Nephron (organoid): ENCODE measurements around the gene ULK2.
"Not testable (repeated sequence)": the region's sequence is repeated elsewhere in the genome, so short reads cannot be mapped to it uniquely, and the experiment has no call there.

ENCODE experiments used
- H3K27ac Mint-ChIP-seq, 3 experiments: 2 replicates each; pipeline ENCODE4 v1.8.0; 2020; ENCODE audit warnings: mixed read lengths in 3 of 3, mild to moderate bottlenecking in 2 of 3, moderate library complexity in 1 of 3
- H3K27me3 Mint-ChIP-seq: 2 replicates; pipeline ENCODE4 v1.8.0; 2021; ENCODE audit warnings: low read depth, mild to moderate bottlenecking, moderate library complexity, mixed read lengths
- H3K36me3 Mint-ChIP-seq: 2 replicates; pipeline ENCODE4 v1.8.0; 2020; ENCODE audit warnings: low read depth, mixed read lengths
- H3K4me1 Mint-ChIP-seq: 2 replicates; pipeline ENCODE4 v1.8.0; 2020; ENCODE audit warnings: mixed read lengths
- H3K4me3 Mint-ChIP-seq, 3 experiments: 2 replicates each; pipeline ENCODE4 v1.8.0; 2020; ENCODE audit warnings: mild to moderate bottlenecking in 3 of 3, mixed read lengths in 3 of 3, moderate library complexity in 2 of 3
- H3K9me3 Mint-ChIP-seq: 2 replicates; pipeline ENCODE4 v1.8.0; 2020; ENCODE audit warnings: mixed read lengths
- CTCF ChIP-seq, 3 experiments: fragments of 200-600 bp; sonication (generic); IDR thresholded peaks; one replicate each; pipeline ENCODE4 v1.5.0; 2021; ENCODE audit warnings: antibody characterized with exemption in 3 of 3; ENCODE audit not compliant: unreplicated experiment in 3 of 3

The ULK2 gene

GRCh38 chr17:19769946-19770652, 97.6 kb downstream of the ULK2 start:
- no peak for TF ChIP-seq CTCF (IDR thresholded peaks at IDR 0.05; ENCODE audit: unreplicated experiment in 3 of 3)
- Mint-ChIP-seq H3K27me3 (no peaks in the 10 kb centered on the region), H3K4me1 (peaks cover 16% of the 10 kb centered on the region), H3K9me3 (no peaks in the 10 kb centered on the region), H3K36me3 (peaks cover 17% of the 10 kb centered on the region), H3K27ac (peak overlapping the region in 2 of 3 experiments; percentile 42 to 69), H3K4me3 (no peak overlapping the region)

- no peaks in the 10 kb centered on the region for H3K27me3 Mint-ChIP-seq
- no peaks in the 10 kb centered on the region for H3K9me3 Mint-ChIP-seq
- H3K36me3 Mint-ChIP-seq: peaks cover 12% of the 10 kb centered on the region
- H3K4me1 Mint-ChIP-seq: peaks cover 16% of the 10 kb centered on the region
- H3K27ac Mint-ChIP-seq: no peak overlapping the region
- H3K4me3 Mint-ChIP-seq: no peak overlapping the region
- TF ChIP-seq CTCF (IDR thresholded peaks at IDR 0.05; ENCODE audit: unreplicated experiment in 3 of 3): no peak
Observed at GRCh38 chr17:19768046-19768782, 99.5 kb downstream of the ULK2 start.

GRCh38 chr17:19766421-19767270, 101.1 kb downstream of the ULK2 start:
- Mint-ChIP-seq H3K36me3 (peaks cover 5% of the 10 kb centered on the region), H3K27ac (no peak overlapping the region), H3K27me3 (no peaks in the 10 kb centered on the region), H3K4me1 (peaks cover 16% of the 10 kb centered on the region), H3K9me3 (no peaks in the 10 kb centered on the region), H3K4me3 (no peak overlapping the region)
- peak; percentile 94 to 98 (median 96) for TF ChIP-seq CTCF (IDR thresholded peaks at IDR 0.05; ENCODE audit: unreplicated experiment in 3 of 3)

GRCh38 chr17:19766016-19766415, 101.7 kb downstream of the ULK2 start:
- peaks cover 3% of the 10 kb centered on the region for H3K36me3 Mint-ChIP-seq
- H3K4me1 Mint-ChIP-seq: peaks cover 13% of the 10 kb centered on the region
- no peak overlapping the region for H3K27ac Mint-ChIP-seq
- H3K4me3 Mint-ChIP-seq: no peak overlapping the region
- H3K27me3 Mint-ChIP-seq: no peaks in the 10 kb centered on the region
- TF ChIP-seq CTCF (IDR thresholded peaks at IDR 0.05; ENCODE audit: unreplicated experiment in 3 of 3): no peak
- H3K9me3 Mint-ChIP-seq: no peaks in the 10 kb centered on the region

- H3K27me3 Mint-ChIP-seq, H3K4me3 Mint-ChIP-seq, H3K9me3 Mint-ChIP-seq, H3K36me3 Mint-ChIP-seq, H3K27ac Mint-ChIP-seq: not testable (repeated sequence)
- peaks cover 13% of the 10 kb centered on the region for H3K4me1 Mint-ChIP-seq
Observed at GRCh38 chr17:19763991-19764390, 103.7 kb downstream of the ULK2 start.

GRCh38 chr17:19763416-19763815, 104.3 kb downstream of the ULK2 start:
- H3K27me3 Mint-ChIP-seq: peaks cover 8% of the 10 kb centered on the region
- TF ChIP-seq CTCF (IDR thresholded peaks at IDR 0.05; ENCODE audit: unreplicated experiment in 3 of 3): no peak
- H3K27ac Mint-ChIP-seq: no peak overlapping the region
- peaks cover 7% of the 10 kb centered on the region for H3K9me3 Mint-ChIP-seq
- H3K4me3 Mint-ChIP-seq: no peak overlapping the region
- H3K4me1 Mint-ChIP-seq: peaks cover 13% of the 10 kb centered on the region
- H3K36me3 Mint-ChIP-seq: no peaks in the 10 kb centered on the region
